ENCODE results near the gene CRTAC1. TPM values are rescaled to one million over a fixed set of nuclear protein-coding genes. Genes with fewer than 3 reads are reported as not detected.

The CRTAC1 gene
- total RNA-seq, 4 donors from 2014 or later = 4.0 to 8.7 (median 5.0) TPM

DNA sequence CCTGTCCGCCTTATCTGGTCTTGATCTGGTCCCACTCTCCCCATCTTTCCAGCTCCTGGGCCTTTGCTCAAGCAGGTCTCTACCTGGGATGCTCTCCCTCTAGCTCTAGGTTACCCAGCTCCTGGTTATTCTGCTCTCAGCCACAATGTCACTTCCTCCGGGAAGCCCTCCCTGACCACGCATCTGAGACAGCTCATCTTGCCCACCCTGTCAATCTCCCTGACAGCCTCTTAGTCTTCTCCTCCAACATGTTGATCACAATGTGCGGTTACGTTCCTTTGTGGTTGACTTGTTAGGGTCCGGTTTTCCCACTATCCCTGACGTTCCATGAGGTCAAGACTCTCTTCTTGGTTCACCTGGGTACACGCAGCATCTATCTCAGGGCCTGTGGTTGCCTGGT is 125.1 kb downstream of the CRTAC1 start:
- peaks cover 0 to 6% (median 0%) of the 10 kb centered on the region in 4 donors for H3K4me1 ChIP-seq
- H3K36me3 ChIP-seq = no peaks in the 10 kb centered on the region
- no peak overlapping the region for H3K4me3 ChIP-seq
- H3K27ac ChIP-seq (replicated peaks in 1 of 4) = no peak overlapping the region
- TF ChIP-seq POLR2AphosphoS5 (IDR thresholded peaks at IDR 0.05) = no peak
- TF ChIP-seq, protein P1, sequence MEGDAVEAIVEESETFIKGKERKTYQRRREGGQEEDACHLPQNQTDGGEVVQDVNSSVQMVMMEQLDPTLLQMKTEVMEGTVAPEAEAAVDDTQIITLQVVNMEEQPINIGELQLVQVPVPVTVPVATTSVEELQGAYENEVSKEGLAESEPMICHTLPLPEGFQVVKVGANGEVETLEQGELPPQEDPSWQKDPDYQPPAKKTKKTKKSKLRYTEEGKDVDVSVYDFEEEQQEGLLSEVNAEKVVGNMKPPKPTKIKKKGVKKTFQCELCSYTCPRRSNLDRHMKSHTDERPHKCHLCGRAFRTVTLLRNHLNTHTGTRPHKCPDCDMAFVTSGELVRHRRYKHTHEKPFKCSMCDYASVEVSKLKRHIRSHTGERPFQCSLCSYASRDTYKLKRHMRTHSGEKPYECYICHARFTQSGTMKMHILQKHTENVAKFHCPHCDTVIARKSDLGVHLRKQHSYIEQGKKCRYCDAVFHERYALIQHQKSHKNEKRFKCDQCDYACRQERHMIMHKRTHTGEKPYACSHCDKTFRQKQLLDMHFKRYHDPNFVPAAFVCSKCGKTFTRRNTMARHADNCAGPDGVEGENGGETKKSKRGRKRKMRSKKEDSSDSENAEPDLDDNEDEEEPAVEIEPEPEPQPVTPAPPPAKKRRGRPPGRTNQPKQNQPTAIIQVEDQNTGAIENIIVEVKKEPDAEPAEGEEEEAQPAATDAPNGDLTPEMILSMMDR (IDR thresholded peaks at IDR 0.05) = no peak
- TF ChIP-seq POLR2A (IDR thresholded peaks at IDR 0.05; ENCODE audit: low read depth) = no peak
- no peak for TF ChIP-seq EP300 (IDR thresholded peaks at IDR 0.05)
- H3K27me3 ChIP-seq = peaks cover 0 to 56% (median 0%) of the 10 kb centered on the region in 4 donors
- no peak for DNase-seq (ENCODE audit: extremely low spot score)
- intact Hi-C loops (cut with DNase I) = no loop called here
- H3K9me3 ChIP-seq = no peaks in the 10 kb centered on the region
- 84% methylated on average over 8 of the region's 8 CpGs for WGBS

DNA sequence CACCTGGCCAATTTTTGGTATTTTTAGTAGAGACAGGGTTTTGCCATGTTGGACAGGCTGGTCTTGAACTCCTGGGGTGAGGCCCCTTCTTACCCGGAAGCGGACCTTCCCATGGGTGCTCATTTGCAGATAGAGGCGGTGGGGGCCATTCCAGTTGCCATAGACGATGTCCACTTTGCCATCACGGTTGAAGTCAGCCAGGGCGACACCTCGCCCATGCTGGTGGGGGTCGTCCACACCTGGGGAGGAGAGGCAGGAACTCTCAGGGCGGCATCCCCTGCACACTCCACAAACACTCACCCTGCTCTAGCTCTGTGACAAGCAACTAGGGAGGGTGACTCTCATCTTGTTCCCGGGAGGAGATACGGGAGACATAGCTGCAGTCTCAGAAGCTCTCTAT is 125.8 kb downstream of the CRTAC1 start:
- no peak overlapping the region for H3K4me3 ChIP-seq
- H3K27ac ChIP-seq (replicated peaks in 1 of 4) = no peak overlapping the region
- H3K27me3 ChIP-seq = peaks cover 0 to 63% (median 0%) of the 10 kb centered on the region in 4 donors
- intact Hi-C loops (cut with DNase I) = no loop called here
- no peaks in the 10 kb centered on the region for H3K9me3 ChIP-seq
- 87% methylated on average over 11 of the region's 11 CpGs for WGBS
- H3K4me1 ChIP-seq = peaks cover 0 to 6% (median 0%) of the 10 kb centered on the region in 4 donors
- TF ChIP-seq POLR2A (IDR thresholded peaks at IDR 0.05; ENCODE audit: low read depth) (no peak), POLR2AphosphoS5 (IDR thresholded peaks at IDR 0.05) (no peak), EP300 (IDR thresholded peaks at IDR 0.05) (no peak)
- TF ChIP-seq, protein P1 (IDR thresholded peaks at IDR 0.05) = no peak
- no peaks in the 10 kb centered on the region for H3K36me3 ChIP-seq
- no peak for DNase-seq (ENCODE audit: extremely low spot score)

DNA sequence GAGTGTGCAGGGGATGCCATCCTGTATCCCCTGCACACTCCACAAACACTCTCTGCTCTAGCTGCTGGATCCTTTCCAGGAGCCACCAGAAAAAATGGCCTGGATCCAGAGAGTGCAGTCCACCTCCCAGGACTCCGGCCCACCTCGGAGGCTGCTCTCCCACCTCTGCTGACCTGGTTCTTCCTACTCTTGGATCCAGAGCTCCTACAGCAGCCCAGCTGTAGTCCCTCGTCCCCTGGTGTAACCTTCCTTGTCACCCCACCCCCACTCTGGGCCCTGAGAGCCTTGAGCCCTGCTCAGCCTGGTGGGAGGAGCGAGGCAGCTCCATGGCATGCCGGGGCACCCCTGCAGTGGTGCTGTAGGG is 126.4 kb downstream of the CRTAC1 start:
- H3K4me3 ChIP-seq = no peak overlapping the region
- TF ChIP-seq POLR2AphosphoS5 (IDR thresholded peaks at IDR 0.05) (no peak), EP300 (IDR thresholded peaks at IDR 0.05) (no peak)
- TF ChIP-seq, protein P1 (IDR thresholded peaks at IDR 0.05) = no peak
- H3K4me1 ChIP-seq = peaks cover 0 to 6% (median 0%) of the 10 kb centered on the region in 4 donors
- no peaks in the 10 kb centered on the region for H3K9me3 ChIP-seq
- no peak overlapping the region for H3K27ac ChIP-seq (replicated peaks in 1 of 4)
- H3K27me3 ChIP-seq = peaks cover 0 to 69% (median 0%) of the 10 kb centered on the region in 4 donors
- no peak for DNase-seq (ENCODE audit: extremely low spot score)
- 70% methylated on average over 5 of the region's 5 CpGs for WGBS
- intact Hi-C loops (cut with DNase I) = no loop called here
- no peaks in the 10 kb centered on the region for H3K36me3 ChIP-seq

DNA sequence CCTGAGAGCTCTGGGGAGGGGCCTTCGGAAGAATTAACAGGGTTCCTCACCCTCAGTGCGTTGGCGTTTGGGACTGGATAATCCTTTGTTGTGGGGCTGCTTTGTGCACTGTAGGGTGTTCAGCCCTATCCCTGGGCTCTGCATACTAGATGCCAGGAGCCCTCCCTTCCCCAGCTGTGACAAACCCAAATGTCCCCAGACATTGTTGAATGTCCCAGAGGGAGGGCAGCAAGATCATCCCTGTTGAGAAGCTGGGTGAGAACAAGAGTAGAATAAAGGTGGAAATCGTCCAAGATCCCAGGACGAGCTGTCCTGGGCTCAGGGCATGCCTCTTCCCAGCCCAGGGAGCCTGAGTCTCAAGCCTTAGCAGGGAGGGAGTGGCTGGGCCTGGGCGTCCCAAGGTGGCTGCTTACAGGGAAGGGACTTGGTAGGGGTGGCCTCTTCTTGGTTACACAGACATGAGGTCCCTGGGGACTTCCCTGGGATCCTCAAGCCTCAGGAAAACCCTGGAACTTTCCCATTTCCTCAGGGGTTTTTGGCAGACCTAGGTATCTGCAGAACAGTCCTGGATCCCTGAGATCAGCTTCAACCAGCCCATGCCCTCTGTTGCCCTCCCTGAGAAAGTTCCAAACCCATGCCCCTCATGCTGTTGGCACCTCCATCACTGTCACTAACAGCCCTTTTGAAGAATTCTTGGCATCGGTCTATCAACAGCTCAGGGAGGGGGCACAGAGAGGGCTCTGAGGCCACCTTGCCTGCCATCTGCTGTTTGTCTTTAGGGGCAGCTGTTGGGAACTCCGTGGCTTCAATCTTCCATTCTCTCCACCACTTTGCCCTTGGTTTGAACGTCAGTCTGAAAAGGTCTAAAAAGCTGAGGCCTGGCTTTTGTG is 127.0 kb downstream of the CRTAC1 start:
- peaks cover 0 to 6% (median 0%) of the 10 kb centered on the region in 4 donors for H3K4me1 ChIP-seq
- H3K36me3 ChIP-seq = no peaks in the 10 kb centered on the region
- TF ChIP-seq EP300 (IDR thresholded peaks at IDR 0.05) (no peak), POLR2A (IDR thresholded peaks at IDR 0.05; ENCODE audit: low read depth) (no peak), POLR2AphosphoS5 (IDR thresholded peaks at IDR 0.05) (no peak)
- TF ChIP-seq, protein P1 (IDR thresholded peaks at IDR 0.05) = no peak
- intact Hi-C loops (cut with DNase I) = no loop called here
- no peak overlapping the region for H3K27ac ChIP-seq (replicated peaks in 1 of 4)
- H3K27me3 ChIP-seq = peaks cover 0 to 71% (median 0%) of the 10 kb centered on the region in 4 donors
- WGBS = 67% methylated on average over 5 of the region's 9 CpGs
- DNase-seq (ENCODE audit: extremely low spot score) = no peak
- no peak overlapping the region for H3K4me3 ChIP-seq
- H3K9me3 ChIP-seq = no peaks in the 10 kb centered on the region
